ENCODE data around the gene GCGR. TPM values are rescaled to one million over a fixed set of nuclear protein-coding genes. Genes with fewer than 3 reads are reported as not detected.

GCGR gene
- total and polyA plus RNA-seq, 2 experiments from 2014 or later, result 0.17 to 0.23 TPM

- no peaks in the 10 kb centered on the region for H4K20me1 ChIP-seq (replicated peaks; ENCODE audit: insufficient read depth)
- no peak overlapping the region for H3K4me2 ChIP-seq
- H2AFZ ChIP-seq, result no peak overlapping the region
- TF ChIP-seq STAT1 (IDR thresholded peaks at IDR 0.05; ENCODE audit: unreplicated experiment), result no peak
- TF ChIP-seq ZNF114 (CRISPR knock-in tag; IDR thresholded peaks at IDR 0.05), result no peak
- no peak for TF ChIP-seq CREB1 (CRISPR knock-in tag; IDR thresholded peaks at IDR 0.05; ENCODE audit: low read depth)
- no peak for TF ChIP-seq CTCF (conservative IDR thresholded peaks at IDR 0.05; ENCODE audit: low read depth in 2 of 2)
- TF ChIP-seq ZNF462 (CRISPR knock-in tag; IDR thresholded peaks at IDR 0.05), result no peak
- no peak for TF ChIP-seq EZH2phosphoT487 (IDR thresholded peaks at IDR 0.05; ENCODE audit: unreplicated experiment)
- no peak for TF ChIP-seq POLR2AphosphoS5 (IDR thresholded peaks at IDR 0.05; ENCODE audit: low read depth)
- TF ChIP-seq, protein P1, sequence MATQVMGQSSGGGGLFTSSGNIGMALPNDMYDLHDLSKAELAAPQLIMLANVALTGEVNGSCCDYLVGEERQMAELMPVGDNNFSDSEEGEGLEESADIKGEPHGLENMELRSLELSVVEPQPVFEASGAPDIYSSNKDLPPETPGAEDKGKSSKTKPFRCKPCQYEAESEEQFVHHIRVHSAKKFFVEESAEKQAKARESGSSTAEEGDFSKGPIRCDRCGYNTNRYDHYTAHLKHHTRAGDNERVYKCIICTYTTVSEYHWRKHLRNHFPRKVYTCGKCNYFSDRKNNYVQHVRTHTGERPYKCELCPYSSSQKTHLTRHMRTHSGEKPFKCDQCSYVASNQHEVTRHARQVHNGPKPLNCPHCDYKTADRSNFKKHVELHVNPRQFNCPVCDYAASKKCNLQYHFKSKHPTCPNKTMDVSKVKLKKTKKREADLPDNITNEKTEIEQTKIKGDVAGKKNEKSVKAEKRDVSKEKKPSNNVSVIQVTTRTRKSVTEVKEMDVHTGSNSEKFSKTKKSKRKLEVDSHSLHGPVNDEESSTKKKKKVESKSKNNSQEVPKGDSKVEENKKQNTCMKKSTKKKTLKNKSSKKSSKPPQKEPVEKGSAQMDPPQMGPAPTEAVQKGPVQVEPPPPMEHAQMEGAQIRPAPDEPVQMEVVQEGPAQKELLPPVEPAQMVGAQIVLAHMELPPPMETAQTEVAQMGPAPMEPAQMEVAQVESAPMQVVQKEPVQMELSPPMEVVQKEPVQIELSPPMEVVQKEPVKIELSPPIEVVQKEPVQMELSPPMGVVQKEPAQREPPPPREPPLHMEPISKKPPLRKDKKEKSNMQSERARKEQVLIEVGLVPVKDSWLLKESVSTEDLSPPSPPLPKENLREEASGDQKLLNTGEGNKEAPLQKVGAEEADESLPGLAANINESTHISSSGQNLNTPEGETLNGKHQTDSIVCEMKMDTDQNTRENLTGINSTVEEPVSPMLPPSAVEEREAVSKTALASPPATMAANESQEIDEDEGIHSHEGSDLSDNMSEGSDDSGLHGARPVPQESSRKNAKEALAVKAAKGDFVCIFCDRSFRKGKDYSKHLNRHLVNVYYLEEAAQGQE (IDR thresholded peaks at IDR 0.05; ENCODE audit: unreplicated experiment), result no peak
- TF ChIP-seq, protein P2, sequence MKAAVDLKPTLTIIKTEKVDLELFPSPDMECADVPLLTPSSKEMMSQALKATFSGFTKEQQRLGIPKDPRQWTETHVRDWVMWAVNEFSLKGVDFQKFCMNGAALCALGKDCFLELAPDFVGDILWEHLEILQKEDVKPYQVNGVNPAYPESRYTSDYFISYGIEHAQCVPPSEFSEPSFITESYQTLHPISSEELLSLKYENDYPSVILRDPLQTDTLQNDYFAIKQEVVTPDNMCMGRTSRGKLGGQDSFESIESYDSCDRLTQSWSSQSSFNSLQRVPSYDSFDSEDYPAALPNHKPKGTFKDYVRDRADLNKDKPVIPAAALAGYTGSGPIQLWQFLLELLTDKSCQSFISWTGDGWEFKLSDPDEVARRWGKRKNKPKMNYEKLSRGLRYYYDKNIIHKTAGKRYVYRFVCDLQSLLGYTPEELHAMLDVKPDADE (IDR thresholded peaks at IDR 0.05), result no peak
- no peak for TF ChIP-seq EZH2 (IDR thresholded peaks at IDR 0.05; ENCODE audit: low read depth, unreplicated experiment)
- no peak for ATAC-seq
- no peak overlapping the region for H3K4me3 Mint-ChIP-seq
- H3K27ac Mint-ChIP-seq, result no peak overlapping the region
- H3K27me3 Mint-ChIP-seq (ENCODE audit: insufficient read depth, low read depth, poor library complexity), result peaks cover 28% of the 10 kb centered on the region
- no peaks in the 10 kb centered on the region for H3F3A ChIP-seq (replicated peaks; ENCODE audit: low read depth)
- no peaks in the 10 kb centered on the region for H3K9me2 ChIP-seq (ENCODE audit: insufficient read depth)
- DNase-seq (ENCODE audit: low spot score), result no peak
- H3K36me3 ChIP-seq (ENCODE audit: insufficient read depth), result no peaks in the 10 kb centered on the region
- peaks cover 10% of the 10 kb centered on the region for H3K27me3 ChIP-seq (ENCODE audit: insufficient read depth)
- peaks cover 4% of the 10 kb centered on the region for H3K9me3 Mint-ChIP-seq
- no peaks in the 10 kb centered on the region; the same call in 2 of the 3 replicates for H3K36me3 Mint-ChIP-seq (ENCODE audit: low read depth)
- no peak overlapping the region for H3K27ac ChIP-seq (ENCODE audit: low read depth)
- no peak overlapping the region for H3K4me3 ChIP-seq
- no peaks in the 10 kb centered on the region for H3K4me1 ChIP-seq (ENCODE audit: insufficient read depth)
- H3K79me2 ChIP-seq (replicated peaks; ENCODE audit: insufficient read depth), result no peaks in the 10 kb centered on the region
- no peaks in the 10 kb centered on the region for H3K4me1 Mint-ChIP-seq
Observed at GRCh38 chr17:81810476-81810875, 6.5 kb downstream of the GCGR start.

All from GM23338 (cell line).